Endodermal cell (in vitro differentiated cells): ENCODE measurements around the gene RHCE. TPM values are rescaled to one million over a fixed set of nuclear protein-coding genes. Genes with fewer than 3 reads are reported as not detected.

Source experiments
- DNase-seq: peaks from one replicate; pipeline ENCODE4 v3.0.0-alpha.2; 2017
- H3K27ac ChIP-seq: 2 replicates; pipeline ENCODE4 v1.5.1; 2013; ENCODE audit warnings: mild to moderate bottlenecking, low read depth, low read length, moderate library complexity
- H3K27me3 ChIP-seq: 2 replicates; pipeline ENCODE4 v1.6.1; 2013; ENCODE audit warnings: mild to moderate bottlenecking, low read length, moderate library complexity; ENCODE audit not compliant: insufficient read depth, control insufficient read depth, poor library complexity, severe bottlenecking
- H3K36me3 ChIP-seq: 2 replicates; pipeline ENCODE4 v1.7.0; 2013; ENCODE audit warnings: mild to moderate bottlenecking, low read length, moderate library complexity; ENCODE audit not compliant: control insufficient read depth, insufficient read depth
- H3K4me1 ChIP-seq: one replicate; pipeline ENCODE4 v1.7.0; 2013; ENCODE audit warnings: low read length; ENCODE audit not compliant: control insufficient read depth, insufficient read depth
- H3K4me3 ChIP-seq: 2 replicates; pipeline ENCODE4 v1.5.1; 2013; ENCODE audit warnings: mild to moderate bottlenecking, low read length, moderate library complexity
- H3K9ac ChIP-seq: 2 replicates; pipeline ENCODE4 v1.6.1; 2013; ENCODE audit warnings: mild to moderate bottlenecking, low read length, moderate library complexity; ENCODE audit not compliant: poor library complexity, severe bottlenecking; ENCODE audit errors: extremely low read depth
- H3K9me3 ChIP-seq: 2 replicates; pipeline ENCODE4 v1.6.1; 2013; ENCODE audit warnings: mild to moderate bottlenecking, low read length, moderate library complexity; ENCODE audit not compliant: control insufficient read depth
- H3K27ac Mint-ChIP-seq: 2 replicates; pipeline ENCODE4 v1.8.0; 2020; ENCODE audit warnings: mixed read lengths
- H3K27me3 Mint-ChIP-seq: 2 replicates; pipeline ENCODE4 v1.8.0; 2021; ENCODE audit warnings: mild to moderate bottlenecking, mixed read lengths; ENCODE audit not compliant: insufficient read depth
- H3K36me3 Mint-ChIP-seq: 2 replicates; pipeline ENCODE4 v1.8.0; 2020; ENCODE audit warnings: low read depth, mixed read lengths
- H3K4me1 Mint-ChIP-seq: 2 replicates; pipeline ENCODE4 v1.8.0; 2020; ENCODE audit warnings: mixed read lengths
- H3K4me3 Mint-ChIP-seq: 2 replicates; pipeline ENCODE4 v1.8.0; 2020; ENCODE audit warnings: mild to moderate bottlenecking, moderate library complexity, mixed read lengths
- H3K9me3 Mint-ChIP-seq: 2 replicates; pipeline ENCODE4 v1.8.0; 2020; ENCODE audit warnings: mild to moderate bottlenecking, mixed read lengths
- WGBS, 2 experiments: methylation state at CpG; one replicate each; pipeline versions ENCODE4 v1.1.5 to v1.1.7; 2013; ENCODE audit warnings: missing lambda C conversion rate in 2 of 2, mixed read lengths in 1 of 2; ENCODE audit not compliant: insufficient coverage in 1 of 2, insufficient read length in 1 of 2; 5-methylcytosine and 5-hydroxymethylcytosine counted together
- total RNA-seq, 2 donors: library from RNA; stranded (reverse); fragmentation: NEBNext Ultra II Directional in 1 of 2; extraction: Animal tissue kit (Norgen Biotek cat#: 25700) in 1 of 2; gene quantifications; 2 replicates in 1 of 2; 3 replicates in 1 of 2; pipeline ENCODE4 v1.2.1, GENCODE V29; 2021
- TF ChIP-seq, protein P1 (sequence below): fragments of 200-600 bp; sonication (generic); conservative IDR thresholded peaks from 2 replicates; pipeline ENCODE4 v1.5.0; 2021; ENCODE audit warnings: antibody characterized with exemption, mild to moderate bottlenecking

The RHCE gene
- total RNA-seq, 2 donors from 2014 or later = 0.33 to 0.40 TPM

DNA sequence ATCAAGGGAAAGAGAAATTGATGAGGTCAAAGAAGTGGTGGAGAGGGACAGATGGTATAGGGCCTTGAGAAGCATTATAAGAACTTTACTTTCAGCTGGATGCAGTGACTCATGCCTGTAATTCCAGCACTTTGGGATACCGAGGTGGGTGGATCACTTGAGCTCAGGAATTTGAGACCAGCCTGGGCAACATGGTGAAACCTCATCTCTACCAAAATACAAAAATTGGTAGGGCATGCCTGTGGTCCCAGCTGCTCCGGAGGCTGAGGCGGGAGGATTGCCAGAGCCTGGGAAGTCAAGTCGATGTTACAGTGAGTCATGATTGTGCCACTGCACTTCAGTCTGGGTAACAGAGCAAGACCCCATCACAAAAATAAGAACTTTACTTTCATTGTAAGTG is 76.8 kb downstream of the RHCE start:
- no peak overlapping the region for H3K4me3 ChIP-seq
- H3K27ac ChIP-seq = no peak overlapping the region
- H3K4me1 ChIP-seq = no peaks in the 10 kb centered on the region
- H3K4me1 Mint-ChIP-seq = peaks cover 9% of the 10 kb centered on the region
- 77 to 94% methylated on average over 1 to 4 of the region's 4 CpGs for WGBS, 2 experiments
- H3K27ac Mint-ChIP-seq = no peak overlapping the region
- no peaks in the 10 kb centered on the region for H3K27me3 ChIP-seq
- H3K9me3 ChIP-seq = no peaks in the 10 kb centered on the region
- H3K4me3 Mint-ChIP-seq = no peak overlapping the region
- TF ChIP-seq, protein P1, sequence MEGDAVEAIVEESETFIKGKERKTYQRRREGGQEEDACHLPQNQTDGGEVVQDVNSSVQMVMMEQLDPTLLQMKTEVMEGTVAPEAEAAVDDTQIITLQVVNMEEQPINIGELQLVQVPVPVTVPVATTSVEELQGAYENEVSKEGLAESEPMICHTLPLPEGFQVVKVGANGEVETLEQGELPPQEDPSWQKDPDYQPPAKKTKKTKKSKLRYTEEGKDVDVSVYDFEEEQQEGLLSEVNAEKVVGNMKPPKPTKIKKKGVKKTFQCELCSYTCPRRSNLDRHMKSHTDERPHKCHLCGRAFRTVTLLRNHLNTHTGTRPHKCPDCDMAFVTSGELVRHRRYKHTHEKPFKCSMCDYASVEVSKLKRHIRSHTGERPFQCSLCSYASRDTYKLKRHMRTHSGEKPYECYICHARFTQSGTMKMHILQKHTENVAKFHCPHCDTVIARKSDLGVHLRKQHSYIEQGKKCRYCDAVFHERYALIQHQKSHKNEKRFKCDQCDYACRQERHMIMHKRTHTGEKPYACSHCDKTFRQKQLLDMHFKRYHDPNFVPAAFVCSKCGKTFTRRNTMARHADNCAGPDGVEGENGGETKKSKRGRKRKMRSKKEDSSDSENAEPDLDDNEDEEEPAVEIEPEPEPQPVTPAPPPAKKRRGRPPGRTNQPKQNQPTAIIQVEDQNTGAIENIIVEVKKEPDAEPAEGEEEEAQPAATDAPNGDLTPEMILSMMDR = no peak
- H3K9me3 Mint-ChIP-seq = no peaks in the 10 kb centered on the region
- no peak overlapping the region for H3K9ac ChIP-seq
- H3K27me3 Mint-ChIP-seq = no peaks in the 10 kb centered on the region
- no peak for DNase-seq
- H3K36me3 ChIP-seq = peaks cover 58% of the 10 kb centered on the region
- peaks cover 64% of the 10 kb centered on the region for H3K36me3 Mint-ChIP-seq

DNA sequence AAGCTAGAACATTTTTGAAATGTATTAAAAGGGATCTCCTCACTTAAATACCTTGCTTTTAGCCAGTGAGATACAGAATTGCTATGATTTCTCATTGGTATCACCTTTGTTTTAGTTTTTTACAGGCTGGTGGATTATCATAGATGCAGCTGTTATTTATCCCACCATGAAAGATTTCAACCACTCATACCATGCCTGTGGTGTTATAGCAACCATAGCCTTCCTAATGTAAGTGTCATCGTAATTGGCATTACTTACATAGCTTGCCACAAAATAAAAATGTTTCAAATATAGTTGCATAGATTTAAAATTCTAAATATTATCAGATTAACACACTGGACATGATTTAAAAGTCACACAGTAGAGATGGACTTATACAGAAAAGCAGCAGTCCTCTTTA is 77.8 kb downstream of the RHCE start:
- Mint-ChIP-seq H3K27me3 (no peaks in the 10 kb centered on the region), H3K4me1 (peaks cover 9% of the 10 kb centered on the region), H3K36me3 (peaks cover 56% of the 10 kb centered on the region), H3K27ac (no peak overlapping the region), H3K9me3 (no peaks in the 10 kb centered on the region), H3K4me3 (no peak overlapping the region)
- peaks cover 52% of the 10 kb centered on the region for H3K36me3 ChIP-seq
- H3K4me3 ChIP-seq = no peak overlapping the region
- H3K4me1 ChIP-seq = no peaks in the 10 kb centered on the region
- H3K9me3 ChIP-seq = no peaks in the 10 kb centered on the region
- no peaks in the 10 kb centered on the region for H3K27me3 ChIP-seq
- DNase-seq = no peak
- WGBS, 2 experiments = 100% methylated on average over 1 of the region's 1 CpG; no CpG with 5 or more reads in 1 of the 2 experiments
- no peak overlapping the region for H3K27ac ChIP-seq
- H3K9ac ChIP-seq = no peak overlapping the region
- TF ChIP-seq, protein P1 = no peak

DNA sequence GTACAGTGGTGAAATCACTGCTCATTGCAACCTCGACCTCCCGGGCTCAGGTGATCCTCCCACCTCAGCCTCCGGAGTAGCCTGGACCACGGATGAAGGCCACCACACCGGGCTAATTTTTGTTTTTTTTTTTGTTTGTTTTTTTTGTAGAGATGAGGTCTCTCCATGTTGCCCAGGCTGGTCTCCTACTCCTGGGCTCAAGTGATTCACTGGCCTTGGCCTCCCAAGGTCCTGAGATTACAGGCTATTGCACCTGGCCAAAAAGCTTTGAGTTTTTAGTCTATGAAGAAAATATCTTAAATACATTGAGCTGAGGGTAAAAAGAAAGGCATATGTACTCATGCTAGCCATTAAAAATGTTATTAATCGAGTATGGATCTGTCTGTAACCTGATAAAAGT is 78.9 kb downstream of the RHCE start:
- Mint-ChIP-seq H3K4me3 (no peak overlapping the region), H3K36me3 (peaks cover 46% of the 10 kb centered on the region), H3K27ac (no peak overlapping the region), H3K9me3 (no peaks in the 10 kb centered on the region), H3K4me1 (peaks cover 9% of the 10 kb centered on the region), H3K27me3 (no peaks in the 10 kb centered on the region)
- TF ChIP-seq, protein P1 = no peak
- no peak overlapping the region for H3K4me3 ChIP-seq
- no peak overlapping the region for H3K27ac ChIP-seq
- H3K9me3 ChIP-seq = no peaks in the 10 kb centered on the region
- no peak for DNase-seq
- H3K9ac ChIP-seq = no peak overlapping the region
- peaks cover 43% of the 10 kb centered on the region for H3K36me3 ChIP-seq
- 76 to 78% methylated on average over 6 of the region's 6 CpGs for WGBS, 2 experiments
- H3K4me1 ChIP-seq = no peaks in the 10 kb centered on the region
- H3K27me3 ChIP-seq = no peaks in the 10 kb centered on the region
